Neuronal stem cell (in vitro differentiated cells): ENCODE measurements around the gene RIGI.
"Not testable (repeated sequence)": the region's sequence is repeated elsewhere in the genome, so short reads cannot be mapped to it uniquely, and the experiment has no call there.

Experiments
- DNase-seq: peaks from one replicate; pipeline ENCODE4 v3.0.0-alpha.2; 2013; ENCODE audit warnings: low spot score
- H2AFZ ChIP-seq: one replicate; pipeline ENCODE4 v1.6.1; 2013; ENCODE audit warnings: mild to moderate bottlenecking, low read length, inconsistent platforms
- H2AK5ac ChIP-seq: 2 replicates; pipeline ENCODE4 v1.6.1; 2013; ENCODE audit warnings: low read depth, mild to moderate bottlenecking, inconsistent platforms, low read length, moderate library complexity, mixed read lengths
- H2BK120ac ChIP-seq: 2 replicates; pipeline ENCODE4 v1.6.1; 2013; ENCODE audit warnings: low read depth, mild to moderate bottlenecking, inconsistent platforms, low read length, moderate library complexity, mixed read lengths
- H2BK12ac ChIP-seq: one replicate; pipeline ENCODE4 v1.6.1; 2013; ENCODE audit warnings: low read length, inconsistent platforms
- H2BK15ac ChIP-seq: 2 replicates; pipeline ENCODE4 v1.6.1; 2013; ENCODE audit warnings: mild to moderate bottlenecking, low read length, inconsistent platforms, mixed read lengths
- H2BK5ac ChIP-seq: one replicate; pipeline ENCODE4 v1.6.1; 2013; ENCODE audit warnings: inconsistent platforms, mild to moderate bottlenecking, low read length, moderate library complexity
- H3K14ac ChIP-seq: one replicate; pipeline ENCODE4 v1.6.1; 2013; ENCODE audit warnings: low read length, inconsistent platforms
- H3K18ac ChIP-seq: 2 replicates; pipeline ENCODE4 v1.6.1; 2013; ENCODE audit warnings: low read length, inconsistent platforms
- H3K23ac ChIP-seq: 2 replicates; pipeline ENCODE4 v1.6.1; 2013; ENCODE audit warnings: low read depth, mild to moderate bottlenecking, mixed read lengths, low read length, inconsistent platforms; ENCODE audit not compliant: poor library complexity
- H3K27ac ChIP-seq: replicated peaks from 3 replicates; pipeline ENCODE4 v1.5.1; 2013; ENCODE audit warnings: low read length, inconsistent platforms
- H3K27me3 ChIP-seq, 3 experiments: 2 replicates each; pipeline ENCODE4 v1.6.1; 2013; ENCODE audit warnings: low read length in 3 of 3, mild to moderate bottlenecking in 2 of 3, inconsistent platforms in 1 of 3, low read depth in 1 of 3, mixed read lengths in 1 of 3, moderate library complexity in 1 of 3; ENCODE audit not compliant: control insufficient read depth in 3 of 3, insufficient read depth in 3 of 3
- H3K36me3 ChIP-seq, 2 donors: replicated peaks in 1 of 2; 2 replicates each; pipeline ENCODE4 v1.6.1; 2013; ENCODE audit warnings: low read length in 2 of 2; ENCODE audit not compliant: control insufficient read depth in 2 of 2, insufficient read depth in 2 of 2
- H3K4ac ChIP-seq: 2 replicates; pipeline ENCODE4 v1.6.1; 2013; ENCODE audit warnings: inconsistent platforms, mild to moderate bottlenecking, low read length, moderate library complexity
- H3K4me1 ChIP-seq, 2 donors: 1 replicate in 1 of 2; 2 replicates in 1 of 2; pipeline ENCODE4 v1.6.1; 2013; ENCODE audit warnings: low read length in 2 of 2, low read depth in 1 of 2; ENCODE audit not compliant: control insufficient read depth in 2 of 2, insufficient read depth in 1 of 2
- H3K4me2 ChIP-seq: one replicate; pipeline ENCODE4 v1.6.1; 2013; ENCODE audit warnings: mild to moderate bottlenecking, low read length, inconsistent platforms; ENCODE audit not compliant: insufficient read depth, poor library complexity, severe bottlenecking
- H3K4me3 ChIP-seq, 2 donors: 2 replicates each; pipeline ENCODE4 v1.5.1; 2013; ENCODE audit warnings: low read length in 2 of 2, mild to moderate bottlenecking in 2 of 2, inconsistent platforms in 1 of 2, moderate library complexity in 1 of 2
- H3K79me1 ChIP-seq: one replicate; pipeline ENCODE4 v1.6.1; 2013; ENCODE audit warnings: low read depth, mild to moderate bottlenecking, inconsistent platforms, low read length, moderate library complexity
- H3K9ac ChIP-seq: one replicate; pipeline ENCODE4 v1.6.1; 2013; ENCODE audit warnings: mild to moderate bottlenecking, low read depth, low read length, inconsistent platforms; ENCODE audit not compliant: poor library complexity
- H3K9me3 ChIP-seq, 2 donors: replicated peaks in 1 of 2; 2 replicates each; pipeline versions ENCODE3 to v1.6.1; 2013; ENCODE audit warnings: low read length in 2 of 2, mild to moderate bottlenecking in 2 of 2, inconsistent platforms in 1 of 2, low read depth in 1 of 2, mixed read lengths in 1 of 2, moderate library complexity in 1 of 2; ENCODE audit not compliant: control insufficient read depth in 2 of 2, insufficient read depth in 1 of 2
- H4K8ac ChIP-seq: one replicate; pipeline ENCODE4 v1.6.1; 2013; ENCODE audit warnings: low read depth, mild to moderate bottlenecking, inconsistent platforms, low read length, moderate library complexity
- H4K91ac ChIP-seq: one replicate; pipeline ENCODE4 v1.6.1; 2013; ENCODE audit warnings: low read length, low read depth, mild to moderate bottlenecking, inconsistent platforms; ENCODE audit not compliant: poor library complexity
- WGBS, 2 donors: extraction: QIAGEN DNeasy Blood & Tissue Kit; methylation state at CpG; one replicate each; pipeline ENCODE4 v1.1.7; 2013; ENCODE audit warnings: missing lambda C conversion rate in 2 of 2, mixed read lengths in 1 of 2; ENCODE audit not compliant: insufficient read length in 2 of 2, insufficient replicate concordance in 1 of 2; ENCODE audit errors: extremely low coverage in 2 of 2; 5-methylcytosine and 5-hydroxymethylcytosine counted together

Gene RIGI

DNA sequence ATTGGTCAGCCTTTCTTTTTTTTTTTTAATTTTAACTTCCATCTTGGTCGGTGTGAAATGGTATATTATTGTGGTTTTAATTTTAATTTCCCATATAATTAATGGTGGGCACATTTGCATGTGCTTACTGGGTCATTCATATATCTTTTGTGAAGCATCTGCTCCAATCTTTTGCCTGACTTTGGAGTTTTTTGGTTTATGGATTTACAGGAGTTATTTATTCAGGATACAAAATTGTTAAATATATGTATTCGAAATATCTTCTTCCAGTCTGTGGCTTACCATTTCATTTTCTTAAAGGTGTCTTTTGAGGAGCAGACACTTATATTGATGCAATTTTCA, 682 bp upstream of the RIGI start:
- DNase-seq = no peak
- H2BK5ac ChIP-seq = no peak overlapping the region

DNA sequence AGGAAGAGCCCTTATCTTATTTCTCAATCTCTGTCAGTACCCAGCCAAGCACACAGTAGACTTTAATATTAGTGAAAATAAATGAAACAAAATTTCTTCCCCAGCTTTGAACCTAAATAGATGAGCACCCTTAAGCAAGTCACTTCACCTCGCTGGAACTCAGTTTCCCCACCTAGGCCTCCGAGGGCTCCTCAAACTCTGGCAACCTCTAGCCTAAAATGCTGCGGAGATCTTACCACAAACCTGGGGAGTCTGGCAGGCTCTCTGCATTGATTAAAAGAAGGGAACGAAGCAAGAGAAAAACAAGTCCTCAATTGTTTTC, 326 bp downstream of the RIGI start:
- Histone ChIP-seq H2BK120ac (no peak overlapping the region), H2BK15ac (no peak overlapping the region), H2AFZ (peak overlapping the region; percentile 95), H3K27me3 (no peaks in the 10 kb centered on the region), H3K18ac (no peak overlapping the region), H2BK12ac (no peak overlapping the region), H3K79me1 (no peaks in the 10 kb centered on the region), H2BK5ac (no peak overlapping the region), H3K27ac (no peak overlapping the region), H3K4ac (no peak overlapping the region), H3K4me2 (peak overlapping the region; percentile 80), H3K23ac (peak overlapping the region; percentile 3), H3K14ac (no peak overlapping the region), H4K8ac (no peak overlapping the region), H3K9ac (no peak overlapping the region), H3K4me1 (peaks cover 2 to 6% of the 10 kb centered on the region in 2 donors), H3K9me3 (no peaks in the 10 kb centered on the region), H2AK5ac (no peak overlapping the region), H3K4me3 (peak overlapping the region; percentile 54 to 76), H3K36me3 (no peaks in the 10 kb centered on the region), H4K91ac (no peak overlapping the region)
- WGBS, 2 donors = no CpG with 5 or more reads among the region's 4 CpGs
- no peak for DNase-seq

More for the DNA sequence above, 682 bp upstream of the RIGI start:
- H3K27me3 ChIP-seq = no peaks in the 10 kb centered on the region
- H3K18ac ChIP-seq = no peak overlapping the region
- H3K27ac ChIP-seq = no peak overlapping the region
- no peak overlapping the region for H3K14ac ChIP-seq
- H4K8ac ChIP-seq = no peak overlapping the region
- no peak overlapping the region for H2BK12ac ChIP-seq
- no peak overlapping the region for H2BK120ac ChIP-seq
- no CpG with 5 or more reads among the region's 2 CpGs for WGBS, 2 donors
- no peak overlapping the region for H2AK5ac ChIP-seq
- H2AFZ ChIP-seq = peak overlapping the region; percentile 95
- H3K4ac ChIP-seq = no peak overlapping the region
- no peak overlapping the region for H3K4me2 ChIP-seq
- no peak overlapping the region for H2BK15ac ChIP-seq
- H3K36me3 ChIP-seq = peaks cover 0 to 5% of the 10 kb centered on the region in 2 donors
- H3K4me1 ChIP-seq = peaks cover 2 to 6% of the 10 kb centered on the region in 2 donors
- peak overlapping the region in 1 of 2 donors; percentile 54 for H3K4me3 ChIP-seq
- H4K91ac ChIP-seq = no peak overlapping the region
- H3K79me1 ChIP-seq = no peaks in the 10 kb centered on the region
- H3K23ac ChIP-seq = no peak overlapping the region
- H3K9ac ChIP-seq = no peak overlapping the region
- peaks cover 0 to 2% of the 10 kb centered on the region in 2 donors for H3K9me3 ChIP-seq

DNA sequence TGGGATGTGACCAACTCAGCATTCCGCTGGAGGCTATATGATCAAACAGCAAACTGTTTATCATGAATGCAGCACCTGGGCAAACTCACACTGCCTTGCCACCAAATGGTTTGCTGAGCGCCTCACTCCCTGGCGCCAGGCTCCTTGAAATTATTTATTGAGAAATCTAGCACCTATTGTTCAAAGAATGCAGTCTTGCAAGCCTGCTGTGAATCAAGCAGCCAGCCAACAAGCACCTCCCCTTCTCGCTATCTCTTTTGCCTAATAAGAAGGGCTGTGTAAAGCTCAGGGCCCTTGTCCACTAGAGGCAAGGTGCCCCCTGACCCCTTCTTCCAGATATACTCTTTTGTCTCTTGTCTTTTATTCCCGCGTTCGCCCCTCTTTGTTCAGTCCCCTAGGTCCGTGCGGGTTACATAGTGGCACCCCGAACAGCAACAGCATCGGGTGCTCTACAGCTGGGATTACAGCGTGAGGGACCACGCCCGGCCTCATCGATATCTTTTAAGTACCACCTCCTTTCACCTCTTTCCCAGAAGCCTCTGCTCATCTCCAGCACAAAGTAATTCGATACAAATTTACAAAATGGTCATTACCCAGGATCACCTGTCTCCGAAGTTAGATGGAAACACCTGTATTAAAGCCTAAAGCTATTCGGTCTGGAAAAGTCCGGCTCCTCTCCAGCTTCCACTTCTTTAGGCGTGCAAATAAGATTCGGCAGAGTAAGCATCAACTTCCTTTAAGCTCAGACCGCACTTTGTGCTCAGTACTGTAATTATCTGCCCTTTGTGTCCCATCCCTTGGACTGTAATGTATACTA, 896 bp downstream of the RIGI start:
- no peak overlapping the region for H3K27ac ChIP-seq
- H3K4me1 ChIP-seq = peaks cover 2 to 6% of the 10 kb centered on the region in 2 donors
- WGBS, 2 donors = no CpG with 5 or more reads among the region's 22 CpGs
- H3K36me3 ChIP-seq = no peaks in the 10 kb centered on the region
- H3K27me3 ChIP-seq = no peaks in the 10 kb centered on the region
- no peak overlapping the region for H3K4ac ChIP-seq
- H3K9ac ChIP-seq = no peak overlapping the region
- peaks cover 0 to 1% of the 10 kb centered on the region in 2 donors for H3K9me3 ChIP-seq
- no peak overlapping the region for H3K23ac ChIP-seq
- H3K18ac ChIP-seq = no peak overlapping the region
- no peak overlapping the region for H3K14ac ChIP-seq
- no peak for DNase-seq
- H2BK12ac ChIP-seq = no peak overlapping the region
- no peak overlapping the region for H2AK5ac ChIP-seq
- peak overlapping the region in 1 of 2 donors; percentile 54 for H3K4me3 ChIP-seq
- no peak overlapping the region for H4K91ac ChIP-seq
- peak overlapping the region; percentile 32 for H3K4me2 ChIP-seq
- H2AFZ ChIP-seq = peak overlapping the region; percentile 95
- no peaks in the 10 kb centered on the region for H3K79me1 ChIP-seq
- no peak overlapping the region for H4K8ac ChIP-seq
- no peak overlapping the region for H2BK5ac ChIP-seq
- no peak overlapping the region for H2BK15ac ChIP-seq
- H2BK120ac ChIP-seq = no peak overlapping the region

DNA sequence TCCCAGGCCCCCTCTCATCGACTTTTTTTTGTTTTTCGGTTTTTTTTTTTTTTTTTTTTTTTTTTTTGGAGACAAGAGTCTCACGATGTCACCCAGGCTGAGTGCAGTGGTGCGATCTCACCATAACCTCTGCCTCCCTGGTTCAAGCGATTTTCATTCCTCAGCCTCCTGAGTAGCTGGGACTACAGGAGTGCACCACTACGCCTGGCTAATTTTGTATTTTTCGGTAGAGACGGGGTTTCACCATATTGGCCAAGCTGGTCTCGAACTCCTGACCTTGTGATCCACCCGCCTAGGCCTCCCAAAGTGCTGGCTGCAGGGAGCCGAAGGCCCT, 1.5 kb downstream of the RIGI start:
- not testable (repeated sequence) for H3K23ac ChIP-seq, H3K14ac ChIP-seq, H3K4ac ChIP-seq, H2BK12ac ChIP-seq, H4K8ac ChIP-seq, H3K4me3 ChIP-seq, H3K4me2 ChIP-seq, H3K27me3 ChIP-seq, H3K36me3 ChIP-seq, H3K27ac ChIP-seq, H4K91ac ChIP-seq, H3K79me1 ChIP-seq, H2AK5ac ChIP-seq, H2AFZ ChIP-seq, H3K18ac ChIP-seq, H3K9ac ChIP-seq, H2BK120ac ChIP-seq, DNase-seq, H3K4me1 ChIP-seq, H2BK15ac ChIP-seq, H3K9me3 ChIP-seq, H2BK5ac ChIP-seq
- no CpG with 5 or more reads among the region's 11 CpGs for WGBS, 2 donors
